CD4-positive, alpha-beta T cell treated with Interleukin-15 for 1 hour (primary cell): ENCODE measurements around the gene PLCB1.
"Not testable (repeated sequence)": the region's sequence is repeated elsewhere in the genome, so short reads cannot be mapped to it uniquely, and the experiment has no call there.

Source experiments
- DNase-seq: peaks from one replicate; pipeline ENCODE4 v3.0.0-alpha.2; 2020

The PLCB1 gene

DNA sequence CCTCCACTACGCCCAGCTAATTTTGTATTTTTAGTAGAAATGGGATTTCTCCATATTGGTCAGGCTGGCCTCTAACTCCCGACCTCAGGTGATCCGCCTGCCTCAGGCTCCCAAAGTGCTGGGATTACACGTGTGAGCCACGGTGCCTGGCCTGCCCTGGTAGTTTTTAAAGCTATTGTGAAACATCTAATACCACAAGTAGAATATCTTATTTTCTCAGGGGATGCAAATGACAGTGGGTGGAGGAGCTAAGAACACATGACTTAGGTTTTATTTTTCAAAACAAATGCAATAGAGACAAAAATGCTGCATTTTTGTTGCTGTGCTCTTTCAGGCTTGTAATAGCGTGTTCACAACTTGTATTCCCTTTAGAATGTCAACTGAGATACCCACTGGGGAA, 671.9 kb downstream of the PLCB1 start:
- no peak for DNase-seq

DNA sequence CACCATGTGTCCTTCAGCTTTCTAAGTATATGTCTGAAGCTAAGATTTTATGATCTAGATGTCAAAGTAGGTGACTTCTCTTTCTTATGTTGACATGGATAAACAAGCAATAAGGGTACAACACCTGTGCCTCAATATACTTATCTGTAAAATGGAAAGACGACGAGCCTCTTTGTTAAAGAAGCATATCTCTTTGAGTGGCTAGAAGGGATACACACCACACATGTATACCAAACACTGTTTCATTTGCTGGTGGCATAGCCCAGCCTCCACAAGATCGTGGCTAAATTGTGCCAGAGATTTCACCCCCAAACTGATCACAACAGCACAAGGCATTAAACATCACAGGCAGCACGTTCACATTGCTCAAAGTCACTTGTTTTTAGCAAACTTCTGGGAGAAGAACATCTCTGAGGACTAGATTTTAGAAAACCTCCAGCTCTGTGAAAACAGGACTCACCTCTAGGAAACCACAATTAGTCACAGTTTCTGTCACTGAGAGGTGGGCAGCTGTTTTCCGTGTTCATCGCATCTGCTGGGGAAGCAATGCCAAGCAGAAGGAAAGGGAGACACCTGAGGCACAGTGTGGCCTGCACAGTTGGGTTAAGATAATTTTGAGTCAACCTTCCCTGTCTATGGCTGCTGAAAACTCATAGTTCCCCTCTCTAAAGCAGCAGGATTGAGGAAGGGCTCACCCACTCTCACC, 673.8 kb downstream of the PLCB1 start:
- no peak for DNase-seq

DNA sequence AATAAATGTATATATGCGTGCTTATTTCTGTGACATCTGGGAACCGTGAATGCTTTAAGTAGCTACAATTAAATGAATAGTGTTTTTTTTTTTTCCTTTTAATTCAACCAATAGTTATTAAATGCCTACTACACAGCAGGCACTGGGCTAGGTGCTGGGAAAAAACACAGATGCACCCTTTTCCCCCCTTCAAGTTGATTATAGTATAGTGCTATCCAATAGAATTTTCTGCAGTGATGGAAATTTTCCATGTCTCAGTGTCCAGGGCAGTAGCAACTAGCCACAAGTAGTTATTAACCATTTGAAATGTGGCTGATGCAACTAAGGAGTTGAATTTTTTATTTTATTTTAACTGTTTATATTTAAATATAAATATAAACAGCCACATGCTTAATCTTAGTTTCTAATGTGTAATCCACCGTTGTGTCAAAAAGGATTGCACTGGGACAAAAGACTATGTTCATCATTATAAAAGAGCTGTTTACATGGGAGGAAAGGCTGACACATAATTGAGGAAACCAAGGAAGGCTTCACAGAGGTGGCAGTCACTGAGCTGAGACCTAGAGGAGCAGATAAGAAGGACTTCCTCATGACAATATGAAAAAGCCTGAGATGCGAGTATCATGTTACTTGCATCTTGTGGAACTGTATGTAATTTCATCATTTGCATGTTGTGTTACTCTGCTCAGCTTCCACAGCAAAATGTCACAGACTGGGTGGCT, 675.6 kb downstream of the PLCB1 start:
- no peak for DNase-seq

DNA sequence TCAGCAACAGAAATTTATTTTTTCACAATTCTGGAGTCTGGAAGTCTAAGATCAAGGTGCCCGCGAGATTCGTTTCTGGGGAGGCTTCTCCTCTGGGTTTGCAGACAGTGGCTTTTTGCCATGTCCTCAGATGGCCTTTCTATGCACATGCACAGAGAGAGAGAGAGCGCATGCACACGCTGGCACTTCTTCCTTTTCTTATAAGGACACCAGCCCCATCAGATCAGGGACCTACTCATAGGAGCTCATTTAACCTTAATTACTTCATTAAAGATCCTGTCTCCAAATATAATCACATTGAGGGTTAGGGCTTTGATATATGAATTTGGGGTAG, 676.1 kb downstream of the PLCB1 start:
- DNase-seq, result no peak

DNA sequence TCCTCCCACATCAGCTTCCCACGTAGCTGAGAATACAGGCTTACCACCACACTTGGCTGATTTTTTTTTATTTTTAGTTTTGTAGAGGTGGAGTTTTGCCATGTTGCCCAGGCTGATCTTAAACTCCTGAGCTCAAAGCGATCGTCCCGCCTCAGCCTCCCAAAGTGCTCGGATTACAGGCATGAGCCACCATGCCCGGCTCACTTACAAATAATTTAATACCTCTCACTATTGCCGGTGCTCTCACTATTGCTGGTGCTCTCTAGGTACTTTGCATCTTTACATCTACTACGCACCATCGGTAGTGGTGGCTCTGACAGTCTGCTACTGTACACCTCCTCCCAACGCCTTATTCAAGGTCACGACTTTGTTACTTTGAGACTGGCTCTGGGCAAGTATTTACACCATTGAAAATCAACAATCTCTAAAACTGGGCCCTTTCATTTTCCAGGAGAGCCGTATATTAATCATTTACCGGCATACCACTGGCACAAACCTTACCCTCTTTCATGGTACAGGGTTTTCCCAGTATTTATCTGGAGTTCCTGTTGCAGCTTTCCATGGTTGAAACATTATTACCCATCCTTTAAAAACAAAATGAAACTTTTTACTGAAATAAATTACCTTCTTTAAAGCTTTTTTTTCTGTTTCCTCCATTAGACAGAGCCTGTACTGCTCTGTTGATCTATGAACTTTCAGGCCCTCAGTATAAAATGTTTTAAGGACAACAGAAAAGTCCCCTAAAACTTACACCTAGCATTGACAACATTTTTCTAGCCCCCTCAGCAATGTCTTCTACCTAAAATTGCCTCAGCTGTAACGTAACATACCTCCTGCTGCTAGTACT, 677.3 kb downstream of the PLCB1 start:
- no peak for DNase-seq

GRCh38 chr20:8811801-8812594, 679.9 kb downstream of the PLCB1 start:
- DNase-seq, result no peak

DNA sequence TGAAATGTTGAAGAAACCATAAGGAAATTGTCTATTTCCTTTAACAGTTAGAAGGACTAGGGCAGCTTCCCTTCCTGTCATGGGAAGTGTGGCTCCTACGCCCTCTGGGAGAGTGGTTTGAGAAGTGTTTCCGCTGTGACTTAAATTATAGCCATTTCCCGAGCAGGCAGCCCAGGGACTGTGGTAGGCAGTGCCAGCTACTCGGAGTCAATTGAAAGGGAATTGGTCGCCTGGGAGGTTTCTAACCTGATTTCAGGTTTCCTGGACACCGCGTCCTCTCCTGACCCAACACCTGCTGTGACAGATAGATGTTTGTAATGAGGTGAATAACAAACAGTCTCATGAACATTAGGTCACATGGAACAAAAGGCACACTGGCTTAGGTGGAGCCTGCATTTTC, 680.8 kb downstream of the PLCB1 start:
- DNase-seq, result no peak

DNA sequence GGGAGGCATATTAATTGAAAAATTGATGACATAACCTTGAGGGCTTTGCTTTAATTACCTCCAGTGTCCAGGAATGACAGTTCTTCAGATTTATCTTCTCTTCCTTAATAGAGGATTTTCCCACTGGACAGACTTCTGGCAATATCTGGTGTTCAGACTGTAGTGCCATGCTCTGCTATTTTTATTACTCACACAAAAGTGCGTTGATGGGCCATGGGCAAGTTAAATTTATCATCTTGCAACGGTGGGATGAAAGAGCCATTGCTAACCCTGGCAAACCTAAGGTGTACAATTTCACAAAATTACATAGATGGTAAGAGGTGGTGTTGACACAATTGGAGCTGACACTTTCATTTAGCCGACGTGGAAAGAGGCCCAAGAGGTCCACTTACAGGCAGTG, 683.1 kb downstream of the PLCB1 start:
- DNase-seq, result no peak

- no peak for DNase-seq
These were observed 697.2 kb downstream of the PLCB1 start for GRCh38 chr20:8829256-8829655.

DNA sequence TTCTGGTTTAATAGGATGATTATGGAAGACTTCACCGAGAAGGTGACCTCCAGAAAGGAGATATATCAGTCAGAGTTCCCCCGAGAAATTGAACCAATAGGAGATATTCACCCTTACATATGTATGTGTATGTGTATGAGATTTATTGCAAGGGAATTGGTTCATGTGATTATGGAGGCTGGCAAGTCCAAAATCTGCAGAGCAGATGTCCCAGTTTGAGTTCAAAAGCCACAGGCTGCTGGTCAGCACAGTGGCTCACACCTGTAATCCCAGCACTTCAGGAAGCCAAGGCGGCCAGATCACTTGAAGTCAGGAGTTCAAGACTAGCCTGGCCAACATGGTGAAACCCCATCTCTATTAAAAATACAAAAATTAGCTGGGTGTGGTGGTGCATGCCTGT, 702.2 kb downstream of the PLCB1 start:
- not testable (repeated sequence) for DNase-seq

DNA sequence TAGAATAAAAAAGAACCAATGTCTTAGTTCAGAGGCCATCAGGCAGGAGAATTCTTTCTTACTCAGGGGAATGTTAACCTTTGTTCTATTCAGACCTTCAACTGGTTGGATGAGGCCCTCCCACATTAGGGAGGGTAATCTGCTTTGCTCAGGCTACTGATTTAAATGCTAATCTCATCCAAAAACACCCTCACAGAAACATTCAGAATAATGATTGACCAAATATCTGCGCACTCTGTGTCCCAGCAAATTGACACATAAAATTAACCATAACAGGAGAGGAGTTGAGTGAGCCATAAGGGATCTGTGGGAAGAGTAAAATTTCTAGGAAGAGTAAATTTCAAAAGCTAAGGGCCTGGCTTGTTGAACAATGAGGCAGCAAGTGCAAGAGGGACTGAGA, 702.8 kb downstream of the PLCB1 start:
- no peak for DNase-seq

DNA sequence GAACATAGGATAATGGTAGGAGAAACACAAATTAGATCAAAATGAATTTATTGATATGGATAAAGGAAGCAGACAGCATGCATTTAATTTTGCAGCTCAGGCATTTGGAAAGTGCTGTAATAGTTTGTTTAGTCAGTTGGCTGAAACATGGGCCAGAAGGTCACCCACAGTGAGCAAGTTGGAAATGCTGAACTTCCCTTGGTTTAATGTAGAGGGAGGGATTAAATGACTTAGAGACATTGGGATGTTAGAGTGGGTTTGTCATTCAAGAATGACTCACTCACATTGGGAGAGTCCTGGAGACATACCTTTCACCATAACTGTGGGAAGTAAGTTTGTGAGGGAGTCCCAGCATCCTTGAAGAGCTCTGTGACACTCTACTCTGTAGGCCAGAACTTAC, 705.3 kb downstream of the PLCB1 start:
- no peak for DNase-seq

- DNase-seq, result no peak
These were observed 710.5 kb downstream of the PLCB1 start for GRCh38 chr20:8842525-8842924.

DNA sequence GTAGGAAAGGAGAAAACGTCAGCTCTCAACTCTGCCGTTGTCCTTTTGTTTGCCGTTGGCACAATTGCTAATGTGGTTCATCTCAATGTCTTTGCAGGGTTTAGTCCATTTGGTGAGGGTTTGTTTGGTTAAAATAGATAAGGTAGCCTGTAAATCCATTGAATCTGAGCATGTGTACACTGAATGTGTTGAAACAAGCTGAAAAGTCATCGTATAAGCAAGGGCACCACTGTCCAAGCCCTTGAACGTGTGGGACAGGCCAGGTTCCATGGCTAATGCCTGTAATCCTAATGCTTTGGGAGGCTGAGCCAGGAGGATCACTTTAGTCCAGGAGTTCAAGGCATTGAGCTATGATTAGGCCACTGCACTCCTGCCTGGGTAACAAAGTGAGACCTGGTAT, 712.1 kb downstream of the PLCB1 start:
- no peak for DNase-seq

DNA sequence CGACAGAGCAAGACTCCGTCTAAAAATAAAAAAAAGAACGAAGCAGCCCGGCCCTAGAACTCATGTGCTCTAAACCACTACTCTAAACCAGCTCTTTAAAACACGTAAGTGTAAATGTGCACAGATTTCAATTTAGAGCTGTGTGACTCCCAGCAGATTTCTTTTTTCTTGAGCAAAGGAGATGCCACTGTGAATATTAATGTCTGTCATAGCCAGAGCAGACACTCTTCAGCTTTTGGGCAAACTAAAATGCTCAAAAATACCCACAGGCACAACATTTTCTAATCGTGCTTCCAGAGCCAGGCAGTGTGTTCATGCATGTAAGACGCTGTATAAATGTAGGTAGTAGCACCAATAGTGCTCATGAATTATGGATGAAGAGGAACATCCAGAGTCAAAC, 717.9 kb downstream of the PLCB1 start:
- no peak for DNase-seq

- DNase-seq, result no peak
These were observed 719.4 kb downstream of the PLCB1 start for GRCh38 chr20:8851446-8851845.

- not testable (repeated sequence) for DNase-seq
These were observed 719.9 kb downstream of the PLCB1 start for GRCh38 chr20:8851919-8852318.

DNA sequence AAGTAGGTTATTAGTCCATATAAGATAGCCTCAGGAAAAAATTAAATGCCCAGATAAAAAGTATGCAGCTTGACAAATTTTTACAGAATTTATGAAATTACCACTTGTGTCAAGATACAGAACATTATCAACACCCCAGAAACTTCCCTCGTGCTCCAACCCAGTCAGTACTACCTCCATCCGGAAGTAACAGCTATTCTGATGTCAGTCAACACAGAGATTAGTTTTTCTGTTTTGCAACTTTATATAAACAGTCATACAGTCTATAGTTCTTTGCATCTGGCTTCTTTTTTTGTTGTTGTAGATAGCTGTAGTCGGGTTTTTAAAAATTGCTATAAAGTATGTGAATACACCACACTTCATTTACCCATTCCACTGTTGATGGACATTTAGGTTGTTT, 721.1 kb downstream of the PLCB1 start:
- not testable (repeated sequence) for DNase-seq

GRCh38 chr20:8853805-8854338, 721.8 kb downstream of the PLCB1 start:
- no peak for DNase-seq

DNA sequence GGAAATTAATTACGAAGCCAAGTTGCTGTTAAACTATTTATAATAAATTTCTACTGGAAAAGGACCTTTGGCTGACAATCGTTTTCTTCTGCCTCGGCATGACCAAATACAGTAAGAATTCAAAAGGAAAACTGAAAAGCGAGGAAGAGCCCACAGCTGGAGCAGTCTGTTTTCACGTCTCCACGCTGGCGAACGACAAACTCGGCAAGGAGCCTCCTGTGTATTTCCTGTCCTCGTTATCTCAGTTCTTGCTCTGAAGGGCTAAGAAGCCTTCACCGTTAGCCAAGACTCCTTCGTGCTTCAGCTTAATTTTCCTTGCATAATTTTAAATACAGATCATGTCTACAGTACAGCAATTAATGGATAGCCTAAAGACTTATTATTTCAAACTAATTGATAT, 722.5 kb downstream of the PLCB1 start:
- DNase-seq, result no peak

DNA sequence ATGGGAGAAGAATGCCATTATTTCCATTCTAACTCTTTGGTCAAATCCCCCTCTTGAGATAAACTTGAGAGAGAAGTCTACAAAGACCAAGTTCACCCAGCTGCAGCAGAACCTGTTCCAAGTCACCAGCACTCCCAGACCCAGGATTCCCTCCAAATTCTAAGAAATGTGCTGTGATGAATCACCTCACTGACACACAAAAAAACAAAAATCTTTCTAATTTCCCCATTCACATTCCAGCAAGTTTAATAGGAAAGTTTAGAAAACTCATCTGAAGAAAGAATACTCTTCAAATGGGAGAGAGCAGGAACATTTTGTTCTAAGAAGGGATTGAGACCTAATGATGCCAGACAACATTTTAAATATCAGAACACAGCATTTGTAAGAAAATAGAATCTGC, 723.2 kb downstream of the PLCB1 start:
- DNase-seq, result no peak

DNA sequence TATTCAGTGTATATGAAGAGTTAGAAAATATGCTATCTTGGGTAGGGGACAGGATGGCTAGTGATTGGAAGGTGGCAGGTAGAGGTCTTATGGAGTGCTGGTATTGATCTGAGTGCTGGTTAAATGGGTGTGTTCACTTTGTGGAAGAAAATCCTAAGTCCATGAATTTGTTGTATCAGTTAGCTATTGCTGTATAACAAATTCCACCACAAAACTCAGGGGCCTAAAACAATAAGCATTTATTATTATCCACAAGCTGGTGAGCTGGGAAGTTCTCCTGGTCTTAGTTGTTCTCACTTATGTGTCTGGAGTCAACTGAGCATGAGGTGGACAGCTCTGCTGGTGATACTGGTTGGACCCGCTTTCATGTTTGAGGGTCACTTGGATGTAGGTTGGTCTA, 724.6 kb downstream of the PLCB1 start:
- DNase-seq, result no peak
